ENCODE measurements around the gene ITIH2. TPM values are rescaled to one million over a fixed set of nuclear protein-coding genes. Genes with fewer than 3 reads are reported as not detected.

ITIH2 gene
- total RNA-seq, 1 experiment from 2014 or later, result 0.57 TPM

- TF ChIP-seq EZH2phosphoT487 (IDR thresholded peaks at IDR 0.05; ENCODE audit: borderline replicate concordance) (no peak), ELF1 (IDR thresholded peaks at IDR 0.05; ENCODE audit: borderline replicate concordance, low read depth) (no peak), ZNF274 (IDR thresholded peaks at IDR 0.05; ENCODE audit: low read depth, low read length) (no peak)
- Histone ChIP-seq H3K4me2 (ENCODE audit: low read length) (no peak overlapping the region), H3K27ac (ENCODE audit: low read depth, low read length) (no peak overlapping the region), H3K9me2 (ENCODE audit: insufficient read depth) (no peaks in the 10 kb centered on the region), H3K27me3 (ENCODE audit: insufficient read depth, low read length) (peaks cover 47% of the 10 kb centered on the region), H3K79me2 (ENCODE audit: insufficient read depth, low read length) (no peaks in the 10 kb centered on the region), H3K36me3 (ENCODE audit: control insufficient read depth in 1 of 2, insufficient read depth in 2 of 2, low read length in 2 of 2) (no peaks in the 10 kb centered on the region), H3K9me3 (ENCODE audit: control insufficient read depth in 1 of 2, insufficient read depth in 1 of 2, low read depth in 1 of 2, low read length in 2 of 2) (no peaks in the 10 kb centered on the region), H3K4me1 (ENCODE audit: control insufficient read depth in 1 of 2, insufficient read depth in 2 of 2, low read length in 2 of 2) (no peaks in the 10 kb centered on the region), H2AFZ (ENCODE audit: low read depth, low read length, poor library complexity, severe bottlenecking) (no peak overlapping the region), H4K20me1 (ENCODE audit: insufficient read depth) (no peaks in the 10 kb centered on the region), H3K4me3 (replicated peaks in 1 of 2; ENCODE audit: low read depth in 1 of 2, low read length in 2 of 2) (no peak overlapping the region), H3K9ac (ENCODE audit: low read length) (no peak overlapping the region)
- ChIA-PET CTCF (no interaction called here), POLR2A (no interaction called here), RAD21 (ENCODE audit: low non-redundant PET in 1 of 2, low total read pairs in 2 of 2, uncharacterized antibody in 2 of 2, unreplicated experiment in 2 of 2) (no interaction called here)
- no TSS peak for BruUV-seq (replicated peaks)
- no peak for ATAC-seq
- DNase-seq (ENCODE audit: low read depth, low spot score), result no peak
- intact Hi-C loops (cut with micrococcal nuclease), result no loop called here
Observed at GRCh38 chr10:7708832-7709231, 5.7 kb downstream of the ITIH2 start.

GRCh38 chr10:7710446-7710845, 7.3 kb downstream of the ITIH2 start:
- H3K79me2 ChIP-seq (ENCODE audit: insufficient read depth, low read length), result no peaks in the 10 kb centered on the region
- TF ChIP-seq FOSL1 (IDR thresholded peaks at IDR 0.05; ENCODE audit: low read depth) (no peak), ELF1 (IDR thresholded peaks at IDR 0.05; ENCODE audit: borderline replicate concordance, low read depth) (no peak), TCF7L2 (IDR thresholded peaks at IDR 0.05; ENCODE audit: borderline replicate concordance, extremely low read depth, insufficient read depth, insufficient read length) (no peak), SP1 (IDR thresholded peaks at IDR 0.05; ENCODE audit: low read depth) (no peak), SIN3A (IDR thresholded peaks at IDR 0.05; ENCODE audit: low read depth) (no peak), JUND (IDR thresholded peaks at IDR 0.05) (no peak), CBX3 (IDR thresholded peaks at IDR 0.05; ENCODE audit: low read depth) (no peak), SRF (IDR thresholded peaks at IDR 0.05; ENCODE audit: low read depth) (no peak), ZFX (IDR thresholded peaks at IDR 0.05) (no peak), YY1 (IDR thresholded peaks at IDR 0.05; ENCODE audit: extremely low read depth, insufficient replicate concordance, low read depth, low read length) (no peak), RAD21 (IDR thresholded peaks at IDR 0.05; ENCODE audit: low read depth) (no peak), POLR2AphosphoS5 (IDR thresholded peaks at IDR 0.05; ENCODE audit: low read depth, low read length) (no peak), MAX (IDR thresholded peaks at IDR 0.05) (no peak), CEBPB (IDR thresholded peaks at IDR 0.05; ENCODE audit: low read depth) (no peak), ZBTB33 (IDR thresholded peaks at IDR 0.05; ENCODE audit: extremely low read depth, insufficient replicate concordance, low read length) (no peak), POLR2A (IDR thresholded peaks at IDR 0.05; ENCODE audit: borderline replicate concordance, extremely low read depth, insufficient read depth, insufficient read length) (no peak), EGR1 (IDR thresholded peaks at IDR 0.05; ENCODE audit: low read depth) (no peak)
- no peak overlapping the region for H2AFZ ChIP-seq (ENCODE audit: low read depth, low read length, poor library complexity, severe bottlenecking)
- DNase-seq (ENCODE audit: low read depth, low spot score), result no peak
- ChIA-PET POLR2A (no interaction called here), RAD21 (ENCODE audit: low non-redundant PET in 1 of 2, low total read pairs in 2 of 2, uncharacterized antibody in 2 of 2, unreplicated experiment in 2 of 2) (no interaction called here), CTCF (no interaction called here)
- no TSS peak for BruUV-seq (replicated peaks)
- no peaks in the 10 kb centered on the region for H3K9me3 ChIP-seq (ENCODE audit: control insufficient read depth in 1 of 2, insufficient read depth in 1 of 2, low read depth in 1 of 2, low read length in 2 of 2)
- H3K4me3 ChIP-seq (replicated peaks in 1 of 2; ENCODE audit: low read depth in 1 of 2, low read length in 2 of 2), result no peak overlapping the region
- no peak overlapping the region for H3K27ac ChIP-seq (ENCODE audit: low read depth, low read length)
- no peaks in the 10 kb centered on the region for H3K4me1 ChIP-seq (ENCODE audit: control insufficient read depth in 1 of 2, insufficient read depth in 2 of 2, low read length in 2 of 2)
- H3K27me3 ChIP-seq (ENCODE audit: insufficient read depth, low read length), result peaks cover 34% of the 10 kb centered on the region
- H3K9me2 ChIP-seq (ENCODE audit: insufficient read depth), result no peaks in the 10 kb centered on the region
- H3K9ac ChIP-seq (ENCODE audit: low read length), result no peak overlapping the region
- no peaks in the 10 kb centered on the region for H3K36me3 ChIP-seq (ENCODE audit: control insufficient read depth in 1 of 2, insufficient read depth in 2 of 2, low read length in 2 of 2)
- no peak for ATAC-seq
- H4K20me1 ChIP-seq (ENCODE audit: insufficient read depth), result no peaks in the 10 kb centered on the region
- intact Hi-C loops (cut with micrococcal nuclease), result no loop called here
- H3K4me2 ChIP-seq (ENCODE audit: low read length), result no peak overlapping the region

All from HCT116 (cell line).